ENCODE results near the gene SKA2. TPM values are rescaled to one million over a fixed set of nuclear protein-coding genes. Genes with fewer than 3 reads are reported as not detected.

SKA2 gene
- total RNA-seq, 4 donors from 2014 or later, result 11.7 to 57.5 (median 39.7) TPM

GRCh38 chr17:59165933-59166342 is 11.0 kb upstream of the SKA2 start:
- 47 to 59% methylated on average over 2 of the region's 2 CpGs for WGBS, 2 donors
- no peaks in the 10 kb centered on the region for H3K36me3 ChIP-seq
- peak in 1 of 2 donors; percentile 30 for DNase-seq (ENCODE audit: low spot score in 2 of 2)

GRCh38 chr17:59161477-59161876 is 6.5 kb upstream of the SKA2 start:
- H3K27ac ChIP-seq, result no peak overlapping the region
- H3K27me3 ChIP-seq, result no peaks in the 10 kb centered on the region
- H3K9me3 ChIP-seq, result no peaks in the 10 kb centered on the region
- H3K36me3 ChIP-seq, result no peaks in the 10 kb centered on the region
- no peak overlapping the region for H3K4me3 ChIP-seq
- 93 to 95% methylated on average over 2 of the region's 2 CpGs for WGBS, 2 donors
- no peak for DNase-seq (ENCODE audit: low spot score in 2 of 2)
- TF ChIP-seq POLR2A (IDR thresholded peaks at IDR 0.05), result no peak
- TF ChIP-seq, protein P1, sequence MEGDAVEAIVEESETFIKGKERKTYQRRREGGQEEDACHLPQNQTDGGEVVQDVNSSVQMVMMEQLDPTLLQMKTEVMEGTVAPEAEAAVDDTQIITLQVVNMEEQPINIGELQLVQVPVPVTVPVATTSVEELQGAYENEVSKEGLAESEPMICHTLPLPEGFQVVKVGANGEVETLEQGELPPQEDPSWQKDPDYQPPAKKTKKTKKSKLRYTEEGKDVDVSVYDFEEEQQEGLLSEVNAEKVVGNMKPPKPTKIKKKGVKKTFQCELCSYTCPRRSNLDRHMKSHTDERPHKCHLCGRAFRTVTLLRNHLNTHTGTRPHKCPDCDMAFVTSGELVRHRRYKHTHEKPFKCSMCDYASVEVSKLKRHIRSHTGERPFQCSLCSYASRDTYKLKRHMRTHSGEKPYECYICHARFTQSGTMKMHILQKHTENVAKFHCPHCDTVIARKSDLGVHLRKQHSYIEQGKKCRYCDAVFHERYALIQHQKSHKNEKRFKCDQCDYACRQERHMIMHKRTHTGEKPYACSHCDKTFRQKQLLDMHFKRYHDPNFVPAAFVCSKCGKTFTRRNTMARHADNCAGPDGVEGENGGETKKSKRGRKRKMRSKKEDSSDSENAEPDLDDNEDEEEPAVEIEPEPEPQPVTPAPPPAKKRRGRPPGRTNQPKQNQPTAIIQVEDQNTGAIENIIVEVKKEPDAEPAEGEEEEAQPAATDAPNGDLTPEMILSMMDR (IDR thresholded peaks at IDR 0.05), result no peak
- TF ChIP-seq EP300 (IDR thresholded peaks at IDR 0.05), result no peak
- peaks cover 0 to 5% (median 0%) of the 10 kb centered on the region in 4 donors for H3K4me1 ChIP-seq

More at GRCh38 chr17:59165933-59166342, 11.0 kb upstream of the SKA2 start:
- Histone ChIP-seq H3K27me3 (no peaks in the 10 kb centered on the region), H3K27ac (peak overlapping the region; percentile 30 to 81 (median 66)), H3K4me1 (peaks cover 0 to 6% (median 0%) of the 10 kb centered on the region in 4 donors), H3K9me3 (no peaks in the 10 kb centered on the region), H3K4me3 (no peak overlapping the region)
- TF ChIP-seq EP300 (IDR thresholded peaks at IDR 0.05) (no peak), POLR2A (IDR thresholded peaks at IDR 0.05) (no peak)
- TF ChIP-seq, protein P1 (IDR thresholded peaks at IDR 0.05), result peak; percentile 47 to 67 (median 53)

- Histone ChIP-seq H3K27me3 (no peaks in the 10 kb centered on the region), H3K9me3 (no peaks in the 10 kb centered on the region), H3K36me3 (no peaks in the 10 kb centered on the region), H3K4me1 (peaks cover 0 to 13% (median 3%) of the 10 kb centered on the region in 4 donors), H3K27ac (no peak overlapping the region), H3K4me3 (no peak overlapping the region)
- no peak for DNase-seq (ENCODE audit: low spot score in 2 of 2)
- TF ChIP-seq EP300 (IDR thresholded peaks at IDR 0.05) (no peak), POLR2A (IDR thresholded peaks at IDR 0.05) (no peak)
- TF ChIP-seq, protein P1 (IDR thresholded peaks at IDR 0.05), result no peak
- WGBS, 2 donors, result 91 to 93% methylated on average over 9 of the region's 9 CpGs
These were observed 5.4 kb upstream of the SKA2 start for GRCh38 chr17:59160157-59161025.

- Histone ChIP-seq H3K4me1 (peaks cover 0 to 36% (median 8%) of the 10 kb centered on the region in 4 donors), H3K9me3 (no peaks in the 10 kb centered on the region), H3K4me3 (peak within 1 kb of the TSS; percentile 42 to 75 (median 65)), H3K27ac (peak within 1 kb of the TSS; percentile 59 to 90 (median 82)), H3K36me3 (no peaks in the 10 kb centered on the region), H3K27me3 (no peaks in the 10 kb centered on the region)
- peak; percentile 89 to 97 for DNase-seq (ENCODE audit: low spot score in 2 of 2)
- WGBS, 2 donors, result 1 to 2% methylated on average over 25 of the region's 25 CpGs
- no peak for TF ChIP-seq POLR2A (IDR thresholded peaks at IDR 0.05)
- TF ChIP-seq, protein P1 (IDR thresholded peaks at IDR 0.05), result no peak
- no peak for TF ChIP-seq EP300 (IDR thresholded peaks at IDR 0.05)
These were observed 622 bp upstream of the SKA2 start, which contains the start of gene PRR11 for GRCh38 chr17:59155439-59156177. Gene PRR11, plus strand, starts transcription at chr17:59155746. Its CDS starts 14,007 bp downstream, at chr17:59169753.

All from tibial nerve (tissue), 4 donors.